Stimulated activated CD4-positive, alpha-beta T cell treated with anti-CD3 and anti-CD28 coated beads, Interleukin-4, amount 100 ng/mL, for 4 hours (primary cell): ENCODE data around the gene RNF115.
"Not testable (repeated sequence)": the region's sequence is repeated elsewhere in the genome, so short reads cannot be mapped to it uniquely, and the experiment has no call there.

Experiments used
- DNase-seq, 2 experiments: peaks; one replicate each; pipeline ENCODE4 v3.0.0-alpha.2; 2020

The RNF115 gene

GRCh38 chr1:145826030-145826429 lies 2.1 kb upstream of the RNF115 start:
- no peak for DNase-seq

- no peak for DNase-seq
Observed at GRCh38 chr1:145824499-145824842, 576 bp upstream of the RNF115 start.

- DNase-seq = not testable (repeated sequence)
Observed at GRCh38 chr1:145822779-145823331, 1.0 kb downstream of the RNF115 start.

GRCh38 chr1:145818095-145818494 lies 5.8 kb downstream of the RNF115 start:
- DNase-seq = not testable (repeated sequence)

- not testable (repeated sequence) for DNase-seq
Observed at GRCh38 chr1:145812977-145813810, 10.7 kb downstream of the RNF115 start.

- no peak for DNase-seq
Observed at GRCh38 chr1:145806844-145807243, 17.1 kb downstream of the RNF115 start.

GRCh38 chr1:145806408-145806807 lies 17.5 kb downstream of the RNF115 start:
- no peak for DNase-seq

- DNase-seq = no peak
Observed at GRCh38 chr1:145805057-145805456, 18.8 kb downstream of the RNF115 start.

GRCh38 chr1:145804235-145805045 lies 19.5 kb downstream of the RNF115 start:
- DNase-seq = no peak

- no peak for DNase-seq
Observed at GRCh38 chr1:145799806-145800205, 24.1 kb downstream of the RNF115 start.

- DNase-seq = no peak
Observed at GRCh38 chr1:145796753-145797152, 27.1 kb downstream of the RNF115 start.

GRCh38 chr1:145795257-145795881 lies 28.5 kb downstream of the RNF115 start:
- no peak for DNase-seq

GRCh38 chr1:145792484-145792883 lies 31.4 kb downstream of the RNF115 start:
- DNase-seq = no peak

- DNase-seq = not testable (repeated sequence)
Observed at GRCh38 chr1:145791860-145792259, 32.0 kb downstream of the RNF115 start.

- DNase-seq = no peak
Observed at GRCh38 chr1:145788580-145788979, 35.3 kb downstream of the RNF115 start.

GRCh38 chr1:145786271-145786670 lies 37.6 kb downstream of the RNF115 start:
- no peak for DNase-seq

GRCh38 chr1:145785547-145785946 lies 38.3 kb downstream of the RNF115 start:
- DNase-seq = no peak

- no peak for DNase-seq
Observed at GRCh38 chr1:145784409-145784808, 39.5 kb downstream of the RNF115 start.

- DNase-seq = no peak
Observed at GRCh38 chr1:145782272-145783099, 41.4 kb downstream of the RNF115 start.

- DNase-seq = no peak
Observed at GRCh38 chr1:145778146-145778540, 45.8 kb downstream of the RNF115 start.

GRCh38 chr1:145777357-145778145 lies 46.3 kb downstream of the RNF115 start:
- DNase-seq = no peak

GRCh38 chr1:145773423-145773822 lies 50.5 kb downstream of the RNF115 start:
- DNase-seq = no peak
